NK-92 (cell line): ENCODE measurements around the gene TRERF1.

Experiments
- DNase-seq: peaks from one replicate; lab custom pipeline; 2025; ENCODE audit not compliant: unreplicated experiment; lab: John Stamatoyannopoulos, UW

Gene TRERF1

GRCh38 chr6:42424906-42425474 lies 26.7 kb downstream of the TRERF1 start:
- DNase-seq: no peak

DNA sequence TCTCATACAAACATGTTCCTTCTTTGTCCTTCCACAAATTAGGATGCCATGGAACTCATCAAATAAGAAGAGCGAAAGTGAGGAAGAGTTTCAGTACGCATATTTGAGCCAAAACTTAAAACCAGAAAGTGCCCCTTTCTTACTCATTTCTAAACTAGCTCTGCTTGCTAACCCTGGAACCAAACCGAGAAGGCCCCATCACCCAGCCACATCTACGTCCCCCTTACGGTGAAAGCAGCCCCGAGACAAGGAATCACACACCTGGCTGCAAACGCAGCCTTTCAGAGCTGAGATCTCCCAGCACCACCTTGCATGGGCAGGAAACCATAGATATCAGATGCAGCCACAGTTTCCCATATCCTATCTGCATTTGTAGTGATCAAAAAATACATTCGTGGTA lies 28.5 kb downstream of the TRERF1 start:
- no peak for DNase-seq

GRCh38 chr6:42420741-42421140 lies 31.0 kb downstream of the TRERF1 start:
- DNase-seq: no peak

DNA sequence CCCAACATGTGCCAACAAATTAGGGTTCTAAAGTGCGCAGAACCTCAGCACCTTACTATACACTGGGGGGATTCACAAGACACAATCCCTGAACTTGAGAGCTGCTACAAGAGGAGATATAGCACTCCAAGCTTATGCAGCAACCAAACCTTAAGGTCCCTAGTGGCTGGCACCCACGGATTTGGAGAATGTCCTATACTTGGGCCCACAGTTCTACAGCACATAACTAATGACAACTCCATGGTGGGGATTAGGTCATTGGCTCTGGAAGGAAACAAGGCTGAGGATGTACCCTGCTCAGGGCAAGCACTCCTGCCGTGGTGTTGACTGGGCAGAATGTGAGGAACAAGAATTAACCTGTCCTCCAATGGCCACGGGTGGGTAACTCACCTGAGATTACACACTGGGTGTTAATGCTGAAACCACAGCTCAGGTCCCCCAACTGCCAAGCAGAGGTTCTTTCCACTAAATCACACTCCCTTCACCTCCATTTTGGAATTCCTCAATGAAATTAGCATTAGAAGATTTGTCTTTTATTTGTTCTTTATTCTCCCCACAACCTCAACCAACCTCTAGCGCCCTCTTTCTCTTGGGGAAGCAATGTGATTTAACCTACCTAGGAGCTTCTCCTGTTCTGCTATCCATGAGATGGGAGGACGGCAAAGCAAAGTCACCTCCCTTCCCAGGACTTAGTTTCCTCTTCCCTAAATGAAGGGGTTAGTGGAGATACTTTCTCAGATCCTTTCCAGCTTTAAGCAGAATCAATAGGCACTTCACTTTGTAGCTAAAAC lies 32.0 kb downstream of the TRERF1 start:
- no peak for DNase-seq

- DNase-seq: no peak
Measured at GRCh38 chr6:42418724-42419123, 33.0 kb downstream of the TRERF1 start.

GRCh38 chr6:42417641-42418112 lies 34.0 kb downstream of the TRERF1 start:
- DNase-seq: no peak

GRCh38 chr6:42411406-42411805 lies 40.3 kb downstream of the TRERF1 start:
- DNase-seq: no peak

- no peak for DNase-seq
Measured at GRCh38 chr6:42410861-42411260, 40.9 kb downstream of the TRERF1 start.

- no peak for DNase-seq
Measured at GRCh38 chr6:42409581-42409980, 42.1 kb downstream of the TRERF1 start.

DNA sequence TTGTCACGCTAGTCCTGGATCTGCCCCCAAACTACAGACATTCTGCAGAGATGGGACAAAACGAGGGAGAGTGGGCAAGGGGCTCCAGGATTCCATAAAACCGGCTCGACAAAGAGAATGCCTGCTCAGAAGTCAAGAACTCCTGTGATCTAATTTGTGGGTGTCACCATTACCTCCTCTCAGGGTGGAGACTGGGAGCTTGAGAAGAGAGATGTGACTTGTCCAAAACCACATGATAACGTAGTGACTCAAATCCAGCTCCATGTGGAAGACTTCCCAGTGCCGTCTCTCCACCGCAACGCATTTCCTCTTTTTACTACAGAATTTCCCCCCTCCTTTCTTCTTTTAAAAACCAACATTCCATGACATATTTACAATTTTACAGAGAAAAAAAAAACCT lies 44.3 kb downstream of the TRERF1 start:
- DNase-seq: no peak

DNA sequence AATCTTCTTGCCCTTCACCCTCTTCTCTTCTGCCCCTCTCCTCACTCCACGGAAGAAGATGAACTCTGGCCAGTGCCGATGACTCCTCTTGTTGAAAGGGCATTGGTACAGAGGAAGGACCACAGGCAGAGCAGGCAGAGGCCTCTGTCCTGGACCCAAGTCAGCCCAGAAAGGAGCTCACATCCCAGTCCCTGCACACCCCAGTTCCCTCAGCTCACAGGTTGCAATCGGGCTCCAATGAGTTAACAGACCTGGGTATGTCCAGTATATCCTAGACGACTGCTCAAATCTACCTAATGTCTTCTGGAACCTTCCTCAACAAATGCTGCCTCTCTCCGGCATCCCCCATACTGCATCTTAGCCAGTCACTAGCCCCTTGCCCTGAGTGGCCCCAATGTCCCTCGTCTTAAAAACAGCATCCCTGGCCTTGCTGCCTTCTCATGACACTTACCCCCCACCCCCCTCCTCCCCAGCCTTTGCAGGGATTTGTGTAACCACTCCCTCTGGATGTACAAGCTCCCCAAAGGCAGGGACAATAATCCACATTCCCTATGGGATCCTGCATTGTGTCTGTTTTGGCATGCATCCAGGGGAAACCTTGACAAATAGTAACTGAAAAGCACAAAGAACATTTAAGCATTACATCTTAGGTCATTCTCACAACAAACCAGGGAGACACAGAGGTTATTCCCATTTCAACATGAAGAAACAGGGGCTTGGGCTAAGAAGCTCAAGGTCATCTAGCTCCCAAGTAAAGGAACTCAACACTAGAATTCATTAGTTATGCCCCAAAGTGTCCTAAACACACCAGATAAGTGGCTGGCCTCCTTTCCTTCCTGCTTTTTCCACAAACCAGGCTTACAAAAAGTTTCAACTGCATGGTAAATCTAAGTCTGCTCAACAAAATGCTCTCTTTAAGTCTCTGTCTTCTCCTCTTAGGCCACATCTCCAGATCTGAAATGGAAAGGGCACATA lies 45.1 kb downstream of the TRERF1 start:
- DNase-seq: no peak

GRCh38 chr6:42405021-42405420 lies 46.7 kb downstream of the TRERF1 start:
- DNase-seq: no peak

GRCh38 chr6:42404484-42404883 lies 47.2 kb downstream of the TRERF1 start:
- no peak for DNase-seq

DNA sequence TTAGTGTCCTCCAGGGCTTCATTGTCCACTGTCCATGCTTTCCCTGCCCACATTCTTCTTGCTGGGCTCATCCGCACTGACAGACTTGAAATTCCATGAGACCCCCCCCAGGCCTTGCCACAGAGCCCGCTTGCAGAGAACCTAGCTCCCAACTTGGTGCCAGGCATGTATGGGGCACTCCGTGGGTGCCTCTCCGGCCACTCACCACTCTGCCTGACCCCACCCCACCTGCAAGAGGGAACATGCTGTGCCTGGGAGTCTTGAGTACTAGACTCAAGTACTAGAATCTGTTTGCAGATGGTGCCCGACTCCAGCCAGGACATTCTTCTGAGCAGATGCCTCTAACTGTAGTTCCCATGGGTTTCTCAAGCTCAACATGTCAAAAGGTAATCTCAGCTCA lies 47.9 kb downstream of the TRERF1 start:
- DNase-seq: no peak

- no peak for DNase-seq
Measured at GRCh38 chr6:42403421-42403820, 48.3 kb downstream of the TRERF1 start.

GRCh38 chr6:42402184-42402583 lies 49.5 kb downstream of the TRERF1 start:
- DNase-seq: no peak

GRCh38 chr6:42401613-42401951 lies 50.1 kb downstream of the TRERF1 start:
- DNase-seq: no peak

DNA sequence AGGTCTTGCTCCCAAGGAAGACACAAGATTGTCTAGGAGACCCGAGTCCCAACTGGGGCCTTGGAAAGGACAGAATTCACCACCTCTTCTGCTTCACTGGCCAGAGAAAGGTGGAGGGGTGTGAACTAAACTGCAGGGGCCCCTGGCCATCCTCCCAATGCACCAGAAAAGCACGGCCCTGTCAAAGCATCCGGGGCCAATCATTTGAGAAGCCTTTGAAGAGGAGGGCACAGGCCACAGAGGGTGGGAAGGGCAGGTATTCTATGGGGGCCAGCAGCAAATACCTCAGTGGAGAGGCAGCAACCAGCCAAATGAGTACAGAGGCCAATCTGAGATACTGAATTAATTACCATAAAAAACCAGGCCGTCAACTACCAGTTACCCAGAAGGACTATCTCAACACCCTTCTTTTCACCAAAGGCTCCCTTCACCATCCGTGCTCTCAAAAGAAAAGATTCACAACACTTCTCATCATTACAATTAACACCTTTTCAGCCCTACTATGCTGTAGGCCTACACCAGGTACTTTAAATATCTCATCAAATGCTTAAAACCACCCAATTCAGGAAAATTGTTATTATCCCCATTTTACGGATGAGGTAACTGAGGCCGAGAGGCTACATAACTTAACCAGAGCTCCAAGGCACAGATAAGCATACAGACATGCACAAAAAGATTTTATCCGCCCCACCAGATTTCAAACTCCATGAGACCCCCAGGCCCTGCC lies 50.7 kb downstream of the TRERF1 start:
- DNase-seq: no peak

GRCh38 chr6:42400061-42400760 lies 51.5 kb downstream of the TRERF1 start:
- no peak for DNase-seq

GRCh38 chr6:42396720-42397119 lies 55.0 kb downstream of the TRERF1 start:
- DNase-seq: no peak
